ENCODE results near the gene SDF2L1. TPM values are rescaled to one million over a fixed set of nuclear protein-coding genes. Genes with fewer than 3 reads are reported as not detected.

The SDF2L1 gene
- total and polyA plus RNA-seq, 2 donors (not counting 3 experiments of a cell fraction or from before 2014, with no cell fraction given): 66.7 to 79.5 TPM

- Histone ChIP-seq H3K4me3 (replicated peaks in 1 of 3; ENCODE audit: insufficient read depth in 1 of 3, low read depth in 1 of 3, low read length in 3 of 3) (no peak overlapping the region), H3K36me3 (ENCODE audit: control insufficient read depth in 2 of 2, extremely low read depth in 1 of 2, insufficient read depth in 2 of 2, low read length in 2 of 2) (peaks cover 0 to 16% of the 10 kb centered on the region in 2 experiments), H3K27ac (ENCODE audit: insufficient read depth, low read depth, low read length) (no peak overlapping the region), H3K9ac (replicated peaks; ENCODE audit: extremely low read depth, insufficient read depth, low read length) (no peak overlapping the region), H4K20me1 (replicated peaks; ENCODE audit: control insufficient read depth, extremely low read depth, insufficient read depth, low read length) (no peaks in the 10 kb centered on the region), H3K27me3 (ENCODE audit: control insufficient read depth in 2 of 2, insufficient read depth in 2 of 2, low read length in 2 of 2) (no peaks in the 10 kb centered on the region), H3K4me2 (ENCODE audit: insufficient read depth, low read length) (no peak overlapping the region), H3K4me1 (ENCODE audit: control insufficient read depth, extremely low read depth, insufficient read depth, low read length) (no peaks in the 10 kb centered on the region), H3K9me1 (replicated peaks; ENCODE audit: control insufficient read depth, extremely low read depth, insufficient read depth, low read length) (no peaks in the 10 kb centered on the region), H3K79me2 (ENCODE audit: control insufficient read depth, insufficient read depth, low read length) (peaks cover 48% of the 10 kb centered on the region), H3K9me3 (replicated peaks; ENCODE audit: control insufficient read depth, insufficient read depth, low read length) (no peaks in the 10 kb centered on the region), H2AFZ (ENCODE audit: low read depth, low read length) (no peak overlapping the region)
- BruUV-seq (replicated peaks): no TSS peak
- ChIA-PET POLR2A (no interaction called here), CTCF (interaction anchor here (1.0 to 1.4 kb wide), 2 partner anchors 8 to 26 kb away, joined by 3 to 5 read pairs; no protein-coding TSS in a partner anchor)
- dilution Hi-C loops (cut with MboI; ENCODE audit: extremely low pct_ligation_motif_present, low sequenced_read_pairs) (no loop called here), intact Hi-C loops (cut with micrococcal nuclease) (no loop called here)
- DNase-seq (ENCODE audit: low read depth, low spot score) (no peak), FAIRE-seq (no peak)
- no peak for TF ChIP-seq POLR2AphosphoS5 (IDR thresholded peaks at IDR 0.05; ENCODE audit: insufficient read depth, low read depth, low read length)
- no peak for TF ChIP-seq GATA2 (IDR thresholded peaks at IDR 0.05; ENCODE audit: insufficient read depth, insufficient read length, low read depth, low read length)
- TF ChIP-seq MYC (IDR thresholded peaks at IDR 0.05; ENCODE audit: low read depth, low read length): no peak
- TF ChIP-seq CTCF (IDR thresholded peaks at IDR 0.05; ENCODE audit: extremely low read depth in 1 of 2, insufficient read depth in 1 of 2, low read depth in 1 of 2, low read length in 2 of 2): no peak
- TF ChIP-seq POLR2A (IDR thresholded peaks at IDR 0.05; ENCODE audit: low read depth, low read length): no peak
- TF ChIP-seq EZH2 (IDR thresholded peaks at IDR 0.05; ENCODE audit: borderline replicate concordance, low read depth, low read length, severe bottlenecking): no peak
- no peak for TF ChIP-seq JUN (IDR thresholded peaks at IDR 0.05; ENCODE audit: borderline replicate concordance, insufficient read depth, insufficient read length, low read depth)
- no peak for TF ChIP-seq FOS (IDR thresholded peaks at IDR 0.05; ENCODE audit: borderline replicate concordance, insufficient read depth, low read length)
- no peak for TF ChIP-seq MAX (IDR thresholded peaks at IDR 0.05; ENCODE audit: insufficient read depth, insufficient read length)
Observed at GRCh38 chr22:21621025-21621424, 21.1 kb upstream of the SDF2L1 start.
